ENCODE measurements around the gene CHST11.

Gene CHST11

GRCh38 chr12:104702565-104703139 lies 245.9 kb downstream of the CHST11 start:
- Histone ChIP-seq H3K79me2 (ENCODE audit: insufficient read depth, low read length) (no peaks in the 10 kb centered on the region), H3F3A (ENCODE audit: insufficient read depth) (no peaks in the 10 kb centered on the region), H2AFZ (ENCODE audit: low read depth, low read length, severe bottlenecking) (no peak overlapping the region), H3K36me3 (ENCODE audit: low read length) (no peaks in the 10 kb centered on the region), H3K4me2 (ENCODE audit: low read depth, low read length, poor library complexity, severe bottlenecking) (no peak overlapping the region), H3K27ac (ENCODE audit: low read depth, low read length) (no peak overlapping the region), H3K9me3 (ENCODE audit: insufficient read depth, low read length) (no peaks in the 10 kb centered on the region), H3K27me3 (ENCODE audit: low read length) (no peaks in the 10 kb centered on the region), H3K9ac (ENCODE audit: low read length) (no peak overlapping the region), H4K20me1 (ENCODE audit: low read depth, low read length) (no peaks in the 10 kb centered on the region), H3K9me2 (replicated peaks; ENCODE audit: insufficient read depth, low read length) (no peaks in the 10 kb centered on the region), H3K4me3 (ENCODE audit: insufficient read depth, low read length, poor library complexity, severe bottlenecking) (no peak overlapping the region)
- no peak for TF ChIP-seq EZH2phosphoT487 (conservative IDR thresholded peaks at IDR 0.05; ENCODE audit: low read length)
- no peak for TF ChIP-seq CTCF (IDR thresholded peaks at IDR 0.05; ENCODE audit: insufficient read depth, low read length, poor library complexity, severe bottlenecking)

DNA sequence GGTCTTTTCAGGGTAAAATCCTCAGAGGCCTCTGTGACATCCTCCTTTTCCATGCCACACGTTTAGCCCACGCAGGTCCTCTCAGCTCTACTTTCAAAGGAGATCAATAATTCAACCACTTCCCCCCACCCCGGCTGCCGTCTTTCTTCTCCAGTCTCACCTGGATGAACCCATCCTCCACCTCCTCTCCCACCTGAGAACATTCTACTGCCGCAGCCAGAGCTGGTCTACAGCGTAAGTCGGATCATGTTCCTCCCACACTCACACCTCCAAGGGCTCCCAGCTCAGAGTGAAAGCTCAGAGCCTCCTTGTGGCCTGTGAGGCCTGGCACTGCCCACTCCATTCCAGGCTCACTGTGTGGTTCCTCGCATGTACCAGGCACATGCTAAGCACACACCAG lies 246.6 kb downstream of the CHST11 start:
- H3K4me3 ChIP-seq (ENCODE audit: insufficient read depth, low read length, poor library complexity, severe bottlenecking), result no peak overlapping the region
- H3K27ac ChIP-seq (ENCODE audit: low read depth, low read length), result no peak overlapping the region
- H3K36me3 ChIP-seq (ENCODE audit: low read length), result no peaks in the 10 kb centered on the region
- no peaks in the 10 kb centered on the region for H4K20me1 ChIP-seq (ENCODE audit: low read depth, low read length)
- H3K9me3 ChIP-seq (ENCODE audit: insufficient read depth, low read length), result no peaks in the 10 kb centered on the region
- TF ChIP-seq EZH2phosphoT487 (conservative IDR thresholded peaks at IDR 0.05; ENCODE audit: low read length), result no peak
- TF ChIP-seq CTCF (IDR thresholded peaks at IDR 0.05; ENCODE audit: insufficient read depth, low read length, poor library complexity, severe bottlenecking), result no peak
- H3K27me3 ChIP-seq (ENCODE audit: low read length), result no peaks in the 10 kb centered on the region
- H3K9ac ChIP-seq (ENCODE audit: low read length), result no peak overlapping the region
- H3K4me2 ChIP-seq (ENCODE audit: low read depth, low read length, poor library complexity, severe bottlenecking), result no peak overlapping the region
- H2AFZ ChIP-seq (ENCODE audit: low read depth, low read length, severe bottlenecking), result no peak overlapping the region
- no peaks in the 10 kb centered on the region for H3K9me2 ChIP-seq (replicated peaks; ENCODE audit: insufficient read depth, low read length)
- no peaks in the 10 kb centered on the region for H3K79me2 ChIP-seq (ENCODE audit: insufficient read depth, low read length)
- no peaks in the 10 kb centered on the region for H3F3A ChIP-seq (ENCODE audit: insufficient read depth)

DNA sequence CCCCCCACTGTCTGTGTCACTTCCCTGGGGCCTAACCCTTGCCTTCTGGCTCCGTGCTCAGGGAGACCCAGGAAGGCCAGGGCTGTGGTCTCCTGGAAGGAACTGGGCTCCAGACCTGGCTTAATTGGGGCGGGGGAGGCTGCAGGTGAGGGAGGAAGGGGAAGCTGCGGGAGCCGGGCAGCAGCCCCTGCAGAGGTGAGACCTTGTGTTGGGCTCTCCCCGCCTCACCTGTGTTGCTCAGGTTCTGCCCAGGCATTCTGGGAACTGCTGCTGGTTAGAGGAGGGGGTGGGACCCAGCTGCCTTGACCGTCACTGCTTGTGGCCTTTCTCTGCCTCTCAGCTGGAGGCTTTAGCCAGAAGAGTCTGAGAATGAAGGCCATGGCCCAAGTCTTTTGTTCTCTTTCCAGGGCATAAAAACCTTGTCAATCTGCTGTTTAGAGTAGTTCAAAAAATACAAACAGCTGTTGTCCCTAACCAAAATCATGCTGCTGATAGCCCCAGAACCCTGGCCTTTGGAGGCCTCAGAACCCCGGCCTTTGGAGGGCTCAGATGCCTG lies 247.6 kb downstream of the CHST11 start:
- Histone ChIP-seq H3K9me3 (ENCODE audit: insufficient read depth, low read length) (no peaks in the 10 kb centered on the region), H3K4me3 (ENCODE audit: insufficient read depth, low read length, poor library complexity, severe bottlenecking) (no peak overlapping the region), H3K9me2 (replicated peaks; ENCODE audit: insufficient read depth, low read length) (no peaks in the 10 kb centered on the region), H2AFZ (ENCODE audit: low read depth, low read length, severe bottlenecking) (no peak overlapping the region), H3K27ac (ENCODE audit: low read depth, low read length) (no peak overlapping the region), H3K79me2 (ENCODE audit: insufficient read depth, low read length) (no peaks in the 10 kb centered on the region), H3K36me3 (ENCODE audit: low read length) (no peaks in the 10 kb centered on the region), H4K20me1 (ENCODE audit: low read depth, low read length) (no peaks in the 10 kb centered on the region), H3K9ac (ENCODE audit: low read length) (no peak overlapping the region), H3F3A (ENCODE audit: insufficient read depth) (no peaks in the 10 kb centered on the region), H3K4me2 (ENCODE audit: low read depth, low read length, poor library complexity, severe bottlenecking) (no peak overlapping the region), H3K27me3 (ENCODE audit: low read length) (no peaks in the 10 kb centered on the region)
- no peak for TF ChIP-seq CTCF (IDR thresholded peaks at IDR 0.05; ENCODE audit: insufficient read depth, low read length, poor library complexity, severe bottlenecking)
- no peak for TF ChIP-seq EZH2phosphoT487 (conservative IDR thresholded peaks at IDR 0.05; ENCODE audit: low read length)
